Endothelial cell of umbilical vein (primary cell): ENCODE measurements around the gene CYP19A1.

Source experiments
- CTCF ChIP-seq, 2 donors: IDR thresholded peaks; 1 replicate in 1 of 2; 2 replicates in 1 of 2; pipeline ENCODE4 v1.5.1; 2011; ENCODE audit warnings: low read length in 2 of 2, mild to moderate bottlenecking in 2 of 2, moderate library complexity in 2 of 2, control low read depth in 1 of 2, inconsistent platforms in 1 of 2, low read depth in 1 of 2; ENCODE audit not compliant: insufficient read depth in 1 of 2; ENCODE audit errors: extremely low read depth in 1 of 2
- EZH2 ChIP-seq: IDR thresholded peaks from 2 replicates; pipeline ENCODE4 v1.6.1; 2012; ENCODE audit warnings: borderline replicate concordance, low read depth, mild to moderate bottlenecking, moderate library complexity, low read length, inconsistent platforms; ENCODE audit not compliant: severe bottlenecking

DNA sequence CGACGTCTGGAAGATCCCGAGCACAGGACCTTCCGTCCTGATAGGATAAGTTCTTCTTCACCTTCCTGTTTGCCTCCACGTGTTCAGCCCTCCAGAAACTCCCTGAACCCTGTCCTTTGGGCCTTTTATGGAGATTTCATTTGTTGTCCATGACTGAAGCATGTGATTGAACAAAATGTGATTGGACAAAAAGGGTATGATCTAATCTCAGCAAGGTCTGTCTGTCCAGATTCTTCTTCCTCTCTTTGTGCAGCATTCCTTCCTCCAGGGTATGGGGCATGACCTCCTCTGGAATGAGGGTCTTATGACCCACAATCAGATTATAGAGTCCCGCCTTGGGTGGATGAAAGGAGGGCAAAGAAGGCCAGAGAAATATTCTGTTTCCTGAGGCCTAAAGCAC is at the start of gene CYP19A1:
- TF ChIP-seq CTCF (IDR thresholded peaks at IDR 0.05; ENCODE audit: extremely low read depth in 1 of 2, insufficient read depth in 1 of 2, low read depth in 1 of 2, low read length in 2 of 2) (no peak), EZH2 (no peak)
